HEK293 (cell line): ENCODE results near the gene EML4.

ENCODE experiments used
- ZNF302 ChIP-seq: fragments of 450-650 bp; formaldehyde crosslinking; IDR thresholded peaks from 2 replicates; pipeline ENCODE4 v1.5.1; 2016; ENCODE audit warnings: missing biosample characterization, missing genetic modification characterization, low read depth
- TF ChIP-seq, protein P1 (sequence below): fragments of 450-650 bp; formaldehyde crosslinking; IDR thresholded peaks from 2 replicates; pipeline ENCODE4 v1.5.1; 2016; ENCODE audit warnings: missing biosample characterization, missing genetic modification characterization
- TF ChIP-seq, protein P2 (sequence below): fragments of 450-650 bp; formaldehyde crosslinking; IDR thresholded peaks from 2 replicates; pipeline ENCODE4 v1.5.1; 2016; ENCODE audit warnings: missing biosample characterization, missing genetic modification characterization

DNA sequence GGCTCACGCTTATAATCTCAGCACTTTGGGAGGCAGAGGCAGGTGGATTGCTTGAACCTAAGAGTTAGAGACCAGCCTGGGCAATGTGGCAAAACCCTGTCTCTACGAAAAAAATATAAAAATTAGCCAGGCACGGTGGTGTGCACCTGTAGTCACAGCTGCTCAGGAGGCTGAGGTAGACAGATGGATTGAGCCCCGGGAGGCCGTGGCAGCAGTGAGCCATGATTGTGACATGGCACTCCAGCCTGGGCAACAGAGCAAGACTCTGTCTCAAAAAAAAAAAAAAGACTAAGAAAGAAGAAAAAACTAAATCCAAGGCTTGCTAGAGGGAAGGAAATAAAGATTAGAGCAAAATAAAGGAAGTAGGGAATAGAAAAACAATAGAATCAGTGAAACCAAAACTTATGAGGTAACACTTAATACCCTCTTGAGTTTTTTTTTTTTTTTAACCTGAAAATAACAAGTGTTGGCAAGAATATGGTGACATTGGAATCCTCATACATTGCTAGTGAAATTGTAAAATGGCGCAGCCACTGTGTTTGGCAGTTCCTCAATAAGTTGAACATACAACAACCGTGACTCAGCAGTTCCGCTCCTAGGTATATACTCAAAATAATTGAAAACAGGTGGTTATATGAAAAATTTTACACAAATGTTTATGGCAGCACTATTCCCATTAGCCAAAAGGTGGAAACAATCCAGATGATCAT is 85.2 kb downstream of the EML4 start:
- TF ChIP-seq, protein P1, sequence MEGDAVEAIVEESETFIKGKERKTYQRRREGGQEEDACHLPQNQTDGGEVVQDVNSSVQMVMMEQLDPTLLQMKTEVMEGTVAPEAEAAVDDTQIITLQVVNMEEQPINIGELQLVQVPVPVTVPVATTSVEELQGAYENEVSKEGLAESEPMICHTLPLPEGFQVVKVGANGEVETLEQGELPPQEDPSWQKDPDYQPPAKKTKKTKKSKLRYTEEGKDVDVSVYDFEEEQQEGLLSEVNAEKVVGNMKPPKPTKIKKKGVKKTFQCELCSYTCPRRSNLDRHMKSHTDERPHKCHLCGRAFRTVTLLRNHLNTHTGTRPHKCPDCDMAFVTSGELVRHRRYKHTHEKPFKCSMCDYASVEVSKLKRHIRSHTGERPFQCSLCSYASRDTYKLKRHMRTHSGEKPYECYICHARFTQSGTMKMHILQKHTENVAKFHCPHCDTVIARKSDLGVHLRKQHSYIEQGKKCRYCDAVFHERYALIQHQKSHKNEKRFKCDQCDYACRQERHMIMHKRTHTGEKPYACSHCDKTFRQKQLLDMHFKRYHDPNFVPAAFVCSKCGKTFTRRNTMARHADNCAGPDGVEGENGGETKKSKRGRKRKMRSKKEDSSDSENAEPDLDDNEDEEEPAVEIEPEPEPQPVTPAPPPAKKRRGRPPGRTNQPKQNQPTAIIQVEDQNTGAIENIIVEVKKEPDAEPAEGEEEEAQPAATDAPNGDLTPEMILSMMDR (tag by site-specific recombination): no peak
- TF ChIP-seq, protein P2, sequence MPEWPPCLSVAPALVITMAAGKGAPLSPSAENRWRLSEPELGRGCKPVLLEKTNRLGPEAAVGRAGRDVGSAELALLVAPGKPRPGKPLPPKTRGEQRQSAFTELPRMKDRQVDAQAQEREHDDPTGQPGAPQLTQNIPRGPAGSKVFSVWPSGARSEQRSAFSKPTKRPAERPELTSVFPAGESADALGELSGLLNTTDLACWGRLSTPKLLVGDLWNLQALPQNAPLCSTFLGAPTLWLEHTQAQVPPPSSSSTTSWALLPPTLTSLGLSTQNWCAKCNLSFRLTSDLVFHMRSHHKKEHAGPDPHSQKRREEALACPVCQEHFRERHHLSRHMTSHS (tag by site-specific recombination): no peak
- TF ChIP-seq ZNF302 (tag by site-specific recombination): no peak
